Central memory CD4-positive, alpha-beta T cell (primary cell): ENCODE measurements around the gene PLXNB3.

ENCODE experiments used
- DNase-seq: peaks from one replicate; pipeline ENCODE4 v3.0.0; 2022

PLXNB3 gene

GRCh38 chrX:153774576-153775292 is 10.7 kb downstream of the PLXNB3 start:
- DNase-seq = no peak

GRCh38 chrX:153775293-153776119 is 11.5 kb downstream of the PLXNB3 start:
- DNase-seq = no peak

- no peak for DNase-seq
These were observed 12.1 kb downstream of the PLXNB3 start for GRCh38 chrX:153776120-153776599.

GRCh38 chrX:153776611-153777045 is 12.6 kb downstream of the PLXNB3 start:
- DNase-seq = no peak

- no peak for DNase-seq
These were observed 13.4 kb downstream of the PLXNB3 start for GRCh38 chrX:153777261-153778090.

GRCh38 chrX:153778181-153778580 is 14.1 kb downstream of the PLXNB3 start:
- no peak for DNase-seq

- DNase-seq = no peak
These were observed 14.6 kb downstream of the PLXNB3 start for GRCh38 chrX:153778684-153779101.

- no peak for DNase-seq
These were observed 16.0 kb downstream of the PLXNB3 start for GRCh38 chrX:153779891-153780677.

- no peak for DNase-seq
These were observed 16.8 kb downstream of the PLXNB3 start, which contains the start of gene SRPK3 for GRCh38 chrX:153780678-153781427. TSS of gene SRPK3 (plus strand) at chrX:153781041. CDS start at chrX:153781087, 46 bp downstream.

GRCh38 chrX:153781428-153782047 is 17.5 kb downstream of the PLXNB3 start:
- no peak for DNase-seq

- DNase-seq = no peak
These were observed 18.3 kb downstream of the PLXNB3 start for GRCh38 chrX:153782313-153782712.

- no peak for DNase-seq
These were observed 18.8 kb downstream of the PLXNB3 start for GRCh38 chrX:153782871-153783270.

- no peak for DNase-seq
These were observed 19.4 kb downstream of the PLXNB3 start for GRCh38 chrX:153783378-153784013.

- DNase-seq = no peak
These were observed 20.4 kb downstream of the PLXNB3 start for GRCh38 chrX:153784325-153784967.

GRCh38 chrX:153786669-153787068 is 22.6 kb downstream of the PLXNB3 start:
- DNase-seq = no peak

GRCh38 chrX:153789654-153790053 is 25.6 kb downstream of the PLXNB3 start:
- DNase-seq = no peak

GRCh38 chrX:153791104-153791852 is 27.2 kb downstream of the PLXNB3 start:
- no peak for DNase-seq

- no peak for DNase-seq
These were observed 28.3 kb downstream of the PLXNB3 start for GRCh38 chrX:153792368-153792767.

- DNase-seq = no peak
These were observed 29.2 kb downstream of the PLXNB3 start for GRCh38 chrX:153793291-153793690.
